ENCODE data around the gene DMD. TPM values are rescaled to one million over a fixed set of nuclear protein-coding genes. Genes with fewer than 3 reads are reported as not detected.

Gene DMD
- total and polyA plus RNA-seq, 2 donors (not counting 1 experiment from before 2014, with no cell fraction given): 5.1 to 7.2 TPM

- no peak for TF ChIP-seq CTCF (conservative IDR thresholded peaks at IDR 0.05 in 1 of 2, IDR thresholded peaks at IDR 0.05 in 1 of 2; ENCODE audit: low read depth in 1 of 2, low read length in 2 of 2)
- TF ChIP-seq EZH2 (IDR thresholded peaks at IDR 0.05; ENCODE audit: low read length, missing control alignments): no peak
These were observed 1301.3 kb downstream of the DMD start for GRCh38 chrX:31909850-31910572.

GRCh38 chrX:31894152-31894551 lies 1317.2 kb downstream of the DMD start:
- H3K4me2 ChIP-seq (ENCODE audit: extremely low read depth, insufficient read depth, low read length): no peak overlapping the region
- DNase-seq (ENCODE audit: low read depth in 2 of 2): no peak
- H3K4me1 ChIP-seq (ENCODE audit: control insufficient read depth, extremely low read depth, insufficient read depth, low read length): no peaks in the 10 kb centered on the region
- H4K20me1 ChIP-seq (ENCODE audit: control insufficient read depth, extremely low read depth, insufficient read depth, low read length): no peaks in the 10 kb centered on the region
- H3K79me2 ChIP-seq (ENCODE audit: control insufficient read depth, insufficient read depth, low read length): no peaks in the 10 kb centered on the region
- H3K36me3 ChIP-seq (ENCODE audit: control insufficient read depth, insufficient read depth, low read length): no peaks in the 10 kb centered on the region
- H2AFZ ChIP-seq (ENCODE audit: low read length): no peak overlapping the region
- no peaks in the 10 kb centered on the region for H3K9me3 ChIP-seq (ENCODE audit: control insufficient read depth, insufficient read depth, low read depth, low read length)
- no peak overlapping the region for H3K4me3 ChIP-seq (replicated peaks in 1 of 4; ENCODE audit: control extremely low read depth in 1 of 4, insufficient read depth in 1 of 4, low read depth in 3 of 4, low read length in 4 of 4)
- H3K27ac ChIP-seq (ENCODE audit: insufficient read depth, low read length): no peak overlapping the region
- H3K27me3 ChIP-seq (ENCODE audit: control insufficient read depth, insufficient read depth, low read length): no peaks in the 10 kb centered on the region
- TF ChIP-seq EZH2 (IDR thresholded peaks at IDR 0.05; ENCODE audit: low read length, missing control alignments): no peak
- no peak for TF ChIP-seq CTCF (conservative IDR thresholded peaks at IDR 0.05 in 1 of 2, IDR thresholded peaks at IDR 0.05 in 1 of 2; ENCODE audit: low read depth in 1 of 2, low read length in 2 of 2)
- no peak overlapping the region for H3K9ac ChIP-seq (ENCODE audit: insufficient read depth, low read length)

More at GRCh38 chrX:31909850-31910572, 1301.3 kb downstream of the DMD start:
- Histone ChIP-seq H3K36me3 (ENCODE audit: control insufficient read depth, insufficient read depth, low read length) (no peaks in the 10 kb centered on the region), H3K4me1 (ENCODE audit: control insufficient read depth, extremely low read depth, insufficient read depth, low read length) (no peaks in the 10 kb centered on the region), H3K4me2 (ENCODE audit: extremely low read depth, insufficient read depth, low read length) (no peak overlapping the region), H3K79me2 (ENCODE audit: control insufficient read depth, insufficient read depth, low read length) (no peaks in the 10 kb centered on the region), H3K4me3 (replicated peaks in 1 of 4; ENCODE audit: control extremely low read depth in 1 of 4, insufficient read depth in 1 of 4, low read depth in 3 of 4, low read length in 4 of 4) (no peak overlapping the region), H3K9ac (ENCODE audit: insufficient read depth, low read length) (no peak overlapping the region), H2AFZ (ENCODE audit: low read length) (no peak overlapping the region), H3K27ac (ENCODE audit: insufficient read depth, low read length) (no peak overlapping the region), H4K20me1 (ENCODE audit: control insufficient read depth, extremely low read depth, insufficient read depth, low read length) (no peaks in the 10 kb centered on the region), H3K27me3 (ENCODE audit: control insufficient read depth, insufficient read depth, low read length) (no peaks in the 10 kb centered on the region), H3K9me3 (ENCODE audit: control insufficient read depth, insufficient read depth, low read depth, low read length) (no peaks in the 10 kb centered on the region)
- no peak for DNase-seq (ENCODE audit: low read depth in 2 of 2)

GRCh38 chrX:31893525-31893924 lies 1317.8 kb downstream of the DMD start:
- no peak for TF ChIP-seq EZH2 (IDR thresholded peaks at IDR 0.05; ENCODE audit: low read length, missing control alignments)
- TF ChIP-seq CTCF (conservative IDR thresholded peaks at IDR 0.05 in 1 of 2, IDR thresholded peaks at IDR 0.05 in 1 of 2; ENCODE audit: low read depth in 1 of 2, low read length in 2 of 2): no peak
- H3K79me2 ChIP-seq (ENCODE audit: control insufficient read depth, insufficient read depth, low read length): no peaks in the 10 kb centered on the region
- H2AFZ ChIP-seq (ENCODE audit: low read length): no peak overlapping the region
- DNase-seq (ENCODE audit: low read depth in 2 of 2): no peak
- no peak overlapping the region for H3K9ac ChIP-seq (ENCODE audit: insufficient read depth, low read length)
- no peaks in the 10 kb centered on the region for H4K20me1 ChIP-seq (ENCODE audit: control insufficient read depth, extremely low read depth, insufficient read depth, low read length)
- H3K27ac ChIP-seq (ENCODE audit: insufficient read depth, low read length): no peak overlapping the region
- H3K36me3 ChIP-seq (ENCODE audit: control insufficient read depth, insufficient read depth, low read length): no peaks in the 10 kb centered on the region
- H3K4me2 ChIP-seq (ENCODE audit: extremely low read depth, insufficient read depth, low read length): no peak overlapping the region
- H3K4me1 ChIP-seq (ENCODE audit: control insufficient read depth, extremely low read depth, insufficient read depth, low read length): no peaks in the 10 kb centered on the region
- H3K4me3 ChIP-seq (replicated peaks in 1 of 4; ENCODE audit: control extremely low read depth in 1 of 4, insufficient read depth in 1 of 4, low read depth in 3 of 4, low read length in 4 of 4): no peak overlapping the region
- no peaks in the 10 kb centered on the region for H3K9me3 ChIP-seq (ENCODE audit: control insufficient read depth, insufficient read depth, low read depth, low read length)
- no peaks in the 10 kb centered on the region for H3K27me3 ChIP-seq (ENCODE audit: control insufficient read depth, insufficient read depth, low read length)
